ENCODE measurements around the gene ZFP62. TPM values are rescaled to one million over a fixed set of nuclear protein-coding genes. Genes with fewer than 3 reads are reported as not detected.

Gene ZFP62
- total RNA-seq, 1 donor from 2014 or later: 14.5 TPM

- no peak overlapping the region for H2AFZ ChIP-seq (ENCODE audit: low read depth, low read length)
- no peak overlapping the region for H3K27ac Mint-ChIP-seq (ENCODE audit: unreplicated experiment)
Measured at GRCh38 chr5:180817893-180818674, 43.0 kb downstream of the ZFP62 start.

GRCh38 chr5:180816608-180817534, 44.2 kb downstream of the ZFP62 start:
- Histone ChIP-seq H3K27ac (ENCODE audit: low read depth, low read length) (no peak overlapping the region), H2AFZ (ENCODE audit: low read depth, low read length) (peak overlapping the region; percentile 37), H3K9me3 (ENCODE audit: insufficient read depth, low read depth, low read length) (no peaks in the 10 kb centered on the region), H4K20me1 (ENCODE audit: insufficient read depth, low read length) (no peaks in the 10 kb centered on the region), H3K36me3 (ENCODE audit: insufficient read depth, low read length) (no peaks in the 10 kb centered on the region), H3K4me1 (ENCODE audit: insufficient read depth, low read length) (peaks cover 15% of the 10 kb centered on the region), H3K4me2 (ENCODE audit: low read length) (peak overlapping the region; percentile 51), H3K4me3 (ENCODE audit: insufficient read depth, low read depth, low read length) (no peak overlapping the region), H3K79me2 (ENCODE audit: insufficient read depth, low read length) (no peaks in the 10 kb centered on the region), H3K27me3 (ENCODE audit: insufficient read depth, low read length) (no peaks in the 10 kb centered on the region), H3K9ac (ENCODE audit: low read length) (no peak overlapping the region)
- TF ChIP-seq EZH2 (IDR thresholded peaks at IDR 0.05; ENCODE audit: insufficient read depth, low read length): no peak
- no peak for TF ChIP-seq CTCF (IDR thresholded peaks at IDR 0.05; ENCODE audit: insufficient read depth, low read depth, low read length)
- Mint-ChIP-seq H3K4me3 (ENCODE audit: unreplicated experiment) (peak overlapping the region; percentile 30), H3K36me3 (ENCODE audit: low read depth, unreplicated experiment) (no peaks in the 10 kb centered on the region), H3K27me3 (ENCODE audit: low read depth, unreplicated experiment) (no peaks in the 10 kb centered on the region), H3K4me1 (ENCODE audit: low read depth, unreplicated experiment) (peaks cover 15% of the 10 kb centered on the region), H3K27ac (ENCODE audit: unreplicated experiment) (peak overlapping the region; percentile 58), H3K9me3 (ENCODE audit: unreplicated experiment) (no peaks in the 10 kb centered on the region)
- FAIRE-seq: no peak
- peak; percentile 69 for DNase-seq (ENCODE audit: low read depth)

More at GRCh38 chr5:180817893-180818674, 43.0 kb downstream of the ZFP62 start:
- Mint-ChIP-seq H3K4me3 (ENCODE audit: unreplicated experiment) (no peak overlapping the region), H3K4me1 (ENCODE audit: low read depth, unreplicated experiment) (peaks cover 15% of the 10 kb centered on the region), H3K27me3 (ENCODE audit: low read depth, unreplicated experiment) (no peaks in the 10 kb centered on the region), H3K9me3 (ENCODE audit: unreplicated experiment) (no peaks in the 10 kb centered on the region), H3K36me3 (ENCODE audit: low read depth, unreplicated experiment) (no peaks in the 10 kb centered on the region)
- H3K36me3 ChIP-seq (ENCODE audit: insufficient read depth, low read length): no peaks in the 10 kb centered on the region
- no peak overlapping the region for H3K4me3 ChIP-seq (ENCODE audit: insufficient read depth, low read depth, low read length)
- no peak overlapping the region for H3K27ac ChIP-seq (ENCODE audit: low read depth, low read length)
- H3K9me3 ChIP-seq (ENCODE audit: insufficient read depth, low read depth, low read length): no peaks in the 10 kb centered on the region
- FAIRE-seq: no peak
- TF ChIP-seq CTCF (IDR thresholded peaks at IDR 0.05; ENCODE audit: insufficient read depth, low read depth, low read length) (no peak), EZH2 (IDR thresholded peaks at IDR 0.05; ENCODE audit: insufficient read depth, low read length) (no peak)
- H3K9ac ChIP-seq (ENCODE audit: low read length): no peak overlapping the region
- H4K20me1 ChIP-seq (ENCODE audit: insufficient read depth, low read length): no peaks in the 10 kb centered on the region
- H3K4me1 ChIP-seq (ENCODE audit: insufficient read depth, low read length): peaks cover 15% of the 10 kb centered on the region
- H3K27me3 ChIP-seq (ENCODE audit: insufficient read depth, low read length): no peaks in the 10 kb centered on the region
- H3K79me2 ChIP-seq (ENCODE audit: insufficient read depth, low read length): no peaks in the 10 kb centered on the region
- no peak for DNase-seq (ENCODE audit: low read depth)
- peak overlapping the region; percentile 51 for H3K4me2 ChIP-seq (ENCODE audit: low read length)

Measured in astrocyte (in vitro differentiated cells and primary cell).